ENCODE measurements around the gene IFT43. TPM values are rescaled to one million over a fixed set of nuclear protein-coding genes. Genes with fewer than 3 reads are reported as not detected.

The IFT43 gene
- total RNA-seq, 1 donor: 4.8 TPM

DNA sequence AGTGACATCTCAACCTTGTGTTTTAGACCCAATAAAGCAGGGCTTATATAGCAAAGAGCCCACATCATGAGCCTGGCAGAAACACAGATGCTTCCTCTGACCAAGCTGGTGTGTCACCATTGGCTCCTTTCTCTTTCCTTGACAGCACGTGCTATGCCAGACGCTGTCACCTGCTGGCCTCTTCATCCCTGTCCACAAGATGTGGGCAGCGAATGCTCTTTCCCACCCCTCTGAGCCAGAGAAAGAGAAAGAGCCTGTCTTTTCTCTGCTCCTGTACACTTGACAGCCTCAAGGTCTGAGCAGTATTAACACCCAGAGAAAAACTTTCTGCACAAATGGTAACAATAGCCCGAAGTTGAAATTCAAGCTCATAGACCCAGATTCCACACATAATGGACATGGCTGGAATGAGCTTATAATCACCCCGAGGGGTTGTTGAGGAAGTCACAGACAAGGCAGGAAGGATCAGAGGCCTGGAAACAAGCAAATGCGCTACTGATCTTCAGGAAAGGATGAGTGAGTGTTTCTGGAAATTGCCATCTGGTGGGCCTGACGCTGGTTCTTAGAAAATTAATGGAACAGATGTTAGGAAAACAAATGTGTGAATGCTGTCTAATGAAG lies 12.7 kb upstream of the IFT43 start:
- H3K4me3 ChIP-seq (ENCODE audit: low read length): no peak overlapping the region
- H3K9me3 ChIP-seq (ENCODE audit: low read depth, low read length): no peaks in the 10 kb centered on the region
- H3K4me1 ChIP-seq (ENCODE audit: insufficient read depth, low read length): peaks cover 2% of the 10 kb centered on the region
- no peaks in the 10 kb centered on the region for H3K27me3 ChIP-seq (ENCODE audit: insufficient read depth, low read length)

DNA sequence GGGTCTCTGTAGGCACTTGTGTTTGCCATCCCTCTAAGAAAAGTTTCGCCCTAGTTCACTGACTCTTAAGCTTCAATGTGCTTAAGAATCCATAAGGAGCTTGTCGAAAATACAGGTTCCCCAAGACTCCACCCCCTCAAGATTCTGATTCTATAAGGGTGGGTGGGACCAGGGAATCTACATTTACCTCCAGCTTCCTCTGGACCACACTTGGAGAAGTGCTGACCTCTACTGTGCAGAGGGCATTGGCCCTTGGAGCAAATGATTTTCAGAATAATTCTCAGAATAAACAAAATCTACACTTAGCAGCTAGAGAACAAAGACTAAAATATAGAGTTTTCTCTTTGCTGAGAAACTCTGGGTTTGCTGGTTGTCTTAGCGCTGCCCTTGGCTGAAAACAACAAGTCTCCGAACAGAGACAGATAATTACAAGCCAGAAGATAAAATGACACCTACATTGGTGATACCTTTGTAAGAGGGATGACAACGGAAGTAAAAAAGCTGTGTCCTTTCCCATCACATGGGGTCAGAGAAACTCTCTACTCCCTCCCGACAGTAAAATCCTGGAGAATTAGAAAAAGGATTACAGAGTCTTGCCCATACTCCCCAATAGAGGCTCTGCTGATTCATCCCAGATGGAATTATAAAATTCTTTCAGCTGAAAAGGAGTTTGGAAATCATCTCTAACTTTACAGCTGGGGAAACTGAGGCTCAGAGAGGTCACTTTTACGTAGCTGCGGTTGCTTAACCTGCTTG lies 8.6 kb upstream of the IFT43 start:
- Histone ChIP-seq H3K9me3 (ENCODE audit: low read depth, low read length) (no peaks in the 10 kb centered on the region), H3K27me3 (ENCODE audit: insufficient read depth, low read length) (no peaks in the 10 kb centered on the region), H3K4me1 (ENCODE audit: insufficient read depth, low read length) (peaks cover 32% of the 10 kb centered on the region), H3K4me3 (ENCODE audit: low read length) (no peak overlapping the region)

DNA sequence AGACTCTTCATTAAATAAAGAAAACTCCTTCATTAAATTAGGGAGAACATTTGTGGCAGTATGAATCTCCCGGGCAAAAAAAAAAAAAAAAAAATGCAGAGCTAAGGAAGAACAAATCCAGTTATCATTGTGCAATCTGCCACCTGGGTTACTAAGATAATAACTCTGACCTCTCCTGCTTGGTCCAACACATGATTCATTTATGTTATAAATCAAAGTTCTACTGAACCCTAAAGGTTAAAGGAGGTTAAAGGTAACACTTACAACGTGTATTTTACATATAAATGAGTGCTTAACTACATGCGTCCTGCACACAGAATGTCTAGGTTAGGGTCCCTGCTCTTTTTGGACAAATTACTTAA lies 8.0 kb upstream of the IFT43 start:
- H3K9me3 ChIP-seq (ENCODE audit: low read depth, low read length): no peaks in the 10 kb centered on the region
- H3K4me3 ChIP-seq (ENCODE audit: low read length): no peak overlapping the region
- H3K4me1 ChIP-seq (ENCODE audit: insufficient read depth, low read length): peaks cover 34% of the 10 kb centered on the region
- no peaks in the 10 kb centered on the region for H3K27me3 ChIP-seq (ENCODE audit: insufficient read depth, low read length)

DNA sequence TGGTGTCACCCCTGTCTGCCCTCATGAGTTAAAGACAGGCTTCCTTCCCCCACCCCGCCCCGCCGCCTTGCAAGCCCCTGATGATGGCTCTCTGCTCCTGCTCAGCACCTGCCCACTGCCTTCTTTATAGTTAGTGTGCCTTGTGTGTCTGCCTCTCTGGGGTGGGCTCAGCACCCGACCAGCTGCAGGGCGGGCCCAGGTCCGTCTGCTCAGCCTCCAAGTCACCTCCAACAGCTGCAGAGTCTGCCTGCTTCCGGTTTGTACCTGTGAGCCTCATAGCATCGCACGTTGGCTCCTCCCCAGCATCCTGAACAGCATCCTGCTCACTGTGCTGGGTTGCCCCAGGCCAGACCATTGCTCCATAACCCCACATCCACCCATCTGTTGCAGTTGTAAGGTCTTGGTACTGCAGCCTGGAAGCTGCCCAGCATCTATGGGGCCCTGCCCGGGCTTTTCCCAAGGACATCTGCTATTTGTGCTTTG lies 7.3 kb upstream of the IFT43 start:
- no peak overlapping the region for H3K4me3 ChIP-seq (ENCODE audit: low read length)
- no peaks in the 10 kb centered on the region for H3K9me3 ChIP-seq (ENCODE audit: low read depth, low read length)
- no peaks in the 10 kb centered on the region for H3K27me3 ChIP-seq (ENCODE audit: insufficient read depth, low read length)
- H3K4me1 ChIP-seq (ENCODE audit: insufficient read depth, low read length): peaks cover 37% of the 10 kb centered on the region

DNA sequence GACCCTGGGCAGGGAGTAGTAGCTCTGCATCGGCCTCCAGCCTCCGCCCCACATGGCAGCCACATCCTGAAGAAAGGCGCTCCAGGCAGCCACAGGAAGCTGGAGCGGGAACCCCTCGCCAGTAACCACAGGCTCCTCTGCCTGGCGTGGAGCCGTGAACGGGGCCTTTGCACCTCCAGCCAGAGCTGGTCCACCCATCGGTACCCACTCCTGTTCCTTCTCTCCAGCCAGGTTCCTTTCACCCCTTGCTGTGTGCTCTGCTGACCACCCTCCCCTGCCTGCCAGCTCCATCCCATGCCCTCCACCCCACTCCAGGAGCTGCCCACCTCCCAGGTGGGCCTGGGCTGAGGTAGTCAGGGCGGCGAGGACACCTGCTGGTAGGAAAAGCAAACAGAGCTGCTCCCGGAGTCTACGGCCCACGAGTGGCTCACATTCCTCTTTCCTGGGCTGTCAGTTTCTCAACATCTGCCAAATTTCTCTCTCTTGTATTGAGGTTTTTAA lies 6.4 kb upstream of the IFT43 start:
- H3K4me1 ChIP-seq (ENCODE audit: insufficient read depth, low read length): peaks cover 37% of the 10 kb centered on the region
- H3K4me3 ChIP-seq (ENCODE audit: low read length): no peak overlapping the region
- no peaks in the 10 kb centered on the region for H3K9me3 ChIP-seq (ENCODE audit: low read depth, low read length)
- no peaks in the 10 kb centered on the region for H3K27me3 ChIP-seq (ENCODE audit: insufficient read depth, low read length)

DNA sequence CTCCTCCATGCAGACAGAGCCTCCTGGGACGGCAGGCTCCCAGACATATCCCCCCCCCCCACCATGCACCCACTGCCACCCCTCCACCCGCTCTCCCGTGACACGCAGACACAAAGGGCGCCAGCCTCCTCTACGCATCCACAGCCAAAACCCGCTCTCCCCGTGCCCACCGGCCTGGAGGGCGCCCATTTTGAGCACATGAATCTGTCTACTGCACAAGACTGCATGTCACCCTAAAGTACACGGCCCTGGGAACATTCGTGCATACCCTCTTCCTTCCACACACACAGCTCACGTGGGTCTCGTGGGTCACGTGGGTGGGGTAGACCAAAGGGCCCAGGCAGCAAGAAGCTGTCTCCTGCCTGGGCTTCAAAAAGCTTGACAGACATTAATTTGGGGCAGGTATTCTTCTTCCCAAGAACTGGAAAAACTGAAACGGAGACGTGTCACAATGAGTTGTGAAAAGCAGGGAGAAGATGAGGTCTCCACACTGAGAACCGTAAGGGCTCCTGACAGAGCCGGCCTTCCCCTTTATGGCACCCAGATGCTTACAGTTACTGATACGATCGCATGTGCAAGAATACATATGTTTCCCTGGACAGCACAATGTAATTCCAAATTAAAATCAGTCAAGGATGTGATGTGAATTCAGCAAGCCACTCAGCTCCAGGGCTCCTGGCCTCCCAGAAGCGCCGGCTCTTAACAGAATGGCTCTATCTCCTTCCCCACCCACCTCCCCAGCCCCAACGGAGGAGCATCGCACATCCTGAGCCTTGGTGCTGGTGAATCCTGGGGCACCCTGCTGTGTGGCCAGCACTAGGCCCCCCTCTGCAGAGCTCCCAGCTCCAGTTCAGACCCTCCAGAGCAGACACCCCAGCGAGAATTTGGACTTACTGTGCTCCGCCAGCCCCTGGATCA lies 5.7 kb upstream of the IFT43 start:
- Histone ChIP-seq H3K4me1 (ENCODE audit: insufficient read depth, low read length) (peaks cover 37% of the 10 kb centered on the region), H3K27me3 (ENCODE audit: insufficient read depth, low read length) (no peaks in the 10 kb centered on the region), H3K4me3 (ENCODE audit: low read length) (no peak overlapping the region), H3K9me3 (ENCODE audit: low read depth, low read length) (no peaks in the 10 kb centered on the region)

DNA sequence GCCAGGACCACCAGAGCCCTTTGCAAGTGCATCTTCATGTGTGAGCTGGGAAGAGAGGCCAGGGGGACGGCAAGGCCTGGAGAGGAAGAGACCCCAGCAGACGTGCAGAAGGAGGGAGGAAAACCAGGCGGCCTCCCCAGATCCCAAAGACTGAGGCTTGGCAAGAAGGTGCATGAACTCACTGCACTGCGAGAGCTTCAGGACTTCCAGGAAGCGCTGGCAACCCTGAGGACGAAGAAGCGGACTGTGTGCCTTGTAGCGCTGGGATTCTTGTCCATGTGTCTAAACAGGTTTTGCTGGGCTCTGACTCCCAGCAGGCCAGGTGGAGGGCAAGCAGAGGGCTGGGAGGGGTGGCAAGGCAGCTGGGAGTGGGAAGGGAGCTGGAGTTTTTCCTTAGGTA lies 4.7 kb upstream of the IFT43 start:
- no peaks in the 10 kb centered on the region for H3K27me3 ChIP-seq (ENCODE audit: insufficient read depth, low read length)
- peaks cover 37% of the 10 kb centered on the region for H3K4me1 ChIP-seq (ENCODE audit: insufficient read depth, low read length)
- no peak overlapping the region for H3K4me3 ChIP-seq (ENCODE audit: low read length)
- H3K9me3 ChIP-seq (ENCODE audit: low read depth, low read length): no peaks in the 10 kb centered on the region

DNA sequence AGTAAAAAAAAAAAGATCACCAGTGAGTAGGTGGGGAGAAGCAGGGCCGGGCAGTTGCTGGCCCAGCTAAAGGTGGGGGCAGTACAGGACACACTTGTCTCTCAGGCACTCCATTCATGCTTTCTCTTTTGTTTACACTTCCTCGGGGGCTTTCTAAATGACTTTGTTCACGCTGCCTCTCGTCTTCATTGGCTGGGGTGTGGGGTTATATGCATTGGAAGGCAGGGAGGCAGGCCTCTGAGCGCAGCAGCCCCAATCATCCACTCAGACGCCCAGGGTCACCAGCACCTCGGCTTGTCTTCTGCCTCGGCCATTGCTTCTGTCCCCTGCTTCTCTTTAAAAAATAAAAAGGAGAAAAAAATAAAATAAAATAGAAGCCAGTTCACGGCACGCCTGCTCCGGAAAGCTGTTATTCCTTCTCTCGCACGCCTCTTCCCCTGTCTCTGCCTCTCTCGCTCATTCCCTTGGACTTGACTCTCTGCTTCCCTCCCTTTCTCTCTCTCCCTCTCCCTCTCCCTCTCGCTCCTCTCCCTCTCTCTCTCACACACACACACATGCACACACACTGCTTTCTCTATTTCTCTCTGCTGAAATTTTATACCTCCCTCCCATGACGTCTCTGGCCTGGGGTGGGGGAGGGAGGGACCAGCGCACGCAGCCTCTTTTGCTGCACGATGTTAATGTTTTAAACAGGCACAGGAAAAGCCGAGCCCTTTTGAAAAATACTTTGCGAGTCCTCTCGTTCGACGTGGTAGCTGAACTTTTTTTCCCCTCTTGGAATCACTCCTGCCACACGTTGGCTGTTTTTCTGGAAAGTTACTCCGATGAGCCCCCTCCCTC lies 3.9 kb upstream of the IFT43 start, which contains the start of gene TGFB3:
Gene TGFB3 (minus strand): TSS at position 570 of the 840 bp plus-strand sequence. CDS start 1,102 bp downstream, outside the sequence.
- Histone ChIP-seq H3K4me1 (ENCODE audit: insufficient read depth, low read length) (peaks cover 44% of the 10 kb centered on the region), H3K4me3 (ENCODE audit: low read length) (peak within 1 kb of the TSS; percentile 58), H3K9me3 (ENCODE audit: low read depth, low read length) (no peaks in the 10 kb centered on the region), H3K27me3 (ENCODE audit: insufficient read depth, low read length) (no peaks in the 10 kb centered on the region)

DNA sequence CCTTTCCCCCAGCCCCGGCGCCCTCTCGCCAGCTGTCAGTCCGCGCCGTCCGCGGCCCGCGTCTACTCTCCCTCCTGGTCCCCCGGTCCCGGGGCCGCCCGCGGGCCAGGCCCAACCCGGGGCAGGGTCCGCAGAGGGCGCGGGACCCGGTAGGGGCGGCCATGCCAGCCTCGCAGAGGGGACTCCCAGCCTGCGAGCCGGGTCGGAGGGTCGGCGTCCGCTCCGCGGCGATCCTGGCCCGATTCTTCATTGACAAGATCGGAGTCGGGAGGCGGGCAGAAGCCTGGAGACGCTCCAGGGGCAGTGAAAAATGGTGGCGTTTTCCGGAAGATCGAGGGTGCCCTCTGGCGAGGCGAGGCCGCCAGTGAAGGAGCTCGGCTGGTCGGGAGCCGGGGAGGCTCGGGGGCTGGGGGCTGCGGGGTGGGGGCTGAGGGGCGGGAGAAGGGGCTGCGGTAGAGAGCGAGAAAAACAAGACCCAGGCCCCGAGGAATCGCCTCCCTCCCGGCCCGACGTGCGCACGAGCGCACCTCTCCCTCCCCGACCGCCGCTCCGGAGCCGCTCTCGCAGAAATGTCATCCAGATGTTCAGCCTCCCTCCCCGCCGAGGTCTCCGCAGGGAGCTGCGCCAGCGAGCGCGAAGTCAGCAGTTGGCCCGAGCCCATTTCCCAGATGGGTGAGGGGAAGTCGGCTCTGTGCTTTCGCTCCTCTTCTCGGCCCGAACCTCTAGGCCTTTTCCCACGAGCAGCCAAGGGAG lies 3.1 kb upstream of the IFT43 start:
- no peaks in the 10 kb centered on the region for H3K9me3 ChIP-seq (ENCODE audit: low read depth, low read length)
- no peaks in the 10 kb centered on the region for H3K27me3 ChIP-seq (ENCODE audit: insufficient read depth, low read length)
- H3K4me1 ChIP-seq (ENCODE audit: insufficient read depth, low read length): peaks cover 44% of the 10 kb centered on the region
- H3K4me3 ChIP-seq (ENCODE audit: low read length): peak overlapping the region; percentile 58

DNA sequence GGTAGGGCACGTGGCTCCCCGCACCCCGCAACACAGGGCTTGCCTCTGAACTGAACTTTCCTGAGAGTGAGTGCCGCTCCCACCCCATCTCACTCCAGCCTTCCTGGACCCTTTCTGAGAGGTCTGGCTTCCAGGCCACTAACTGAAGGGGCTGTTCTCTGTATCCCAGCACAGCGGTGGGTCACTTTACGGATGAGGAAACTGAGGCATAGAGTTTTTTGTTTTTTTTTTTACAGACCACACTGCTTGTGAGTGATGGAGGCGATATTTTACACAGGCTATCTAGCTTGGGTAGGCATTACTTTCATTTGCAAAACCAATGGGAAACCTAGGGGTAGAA lies 2.6 kb upstream of the IFT43 start:
- Histone ChIP-seq H3K4me1 (ENCODE audit: insufficient read depth, low read length) (peaks cover 41% of the 10 kb centered on the region), H3K27me3 (ENCODE audit: insufficient read depth, low read length) (no peaks in the 10 kb centered on the region), H3K9me3 (ENCODE audit: low read depth, low read length) (no peaks in the 10 kb centered on the region), H3K4me3 (ENCODE audit: low read length) (no peak overlapping the region)

DNA sequence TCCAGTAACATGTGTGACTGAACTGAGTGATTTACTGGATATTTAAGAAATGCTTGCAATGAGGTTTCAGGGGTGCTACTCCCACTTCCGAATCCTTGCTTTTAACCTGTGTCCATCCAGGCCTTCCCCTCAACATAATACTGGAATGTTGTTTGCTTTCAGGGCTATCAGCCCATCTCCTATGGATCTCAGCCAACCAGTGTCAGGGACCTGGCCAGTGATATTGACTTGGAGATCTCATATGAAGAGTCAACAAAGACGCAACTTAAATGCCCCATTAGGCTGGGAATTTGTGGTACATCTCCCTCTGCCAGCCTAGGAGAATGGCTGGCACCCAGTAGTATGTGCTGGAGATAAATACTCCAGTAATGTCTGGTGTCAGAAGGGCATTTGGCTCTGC lies 889 bp upstream of the IFT43 start:
- Histone ChIP-seq H3K9me3 (ENCODE audit: low read depth, low read length) (no peaks in the 10 kb centered on the region), H3K27me3 (ENCODE audit: insufficient read depth, low read length) (no peaks in the 10 kb centered on the region), H3K4me3 (ENCODE audit: low read length) (no peak overlapping the region), H3K4me1 (ENCODE audit: insufficient read depth, low read length) (peaks cover 26% of the 10 kb centered on the region)

DNA sequence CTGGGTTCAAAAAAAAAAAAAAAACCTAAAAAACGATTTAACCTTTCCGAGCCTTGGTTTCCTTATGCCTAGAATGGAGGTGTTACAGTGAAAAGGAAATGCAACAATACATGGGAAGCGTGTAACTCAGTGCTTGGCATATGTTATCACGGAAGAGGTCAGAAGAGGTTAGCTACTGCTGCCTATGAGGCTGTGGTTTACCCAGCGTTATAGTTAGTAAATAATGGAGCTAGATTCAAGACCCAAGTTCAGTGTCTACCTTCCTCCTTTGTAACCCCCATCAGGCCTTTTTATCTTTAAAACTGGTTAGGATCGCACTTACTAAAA lies 839 bp downstream of the IFT43 start:
- Histone ChIP-seq H3K4me3 (ENCODE audit: low read length) (peak overlapping the region; percentile 77), H3K27me3 (ENCODE audit: insufficient read depth, low read length) (no peaks in the 10 kb centered on the region), H3K4me1 (ENCODE audit: insufficient read depth, low read length) (peaks cover 18% of the 10 kb centered on the region), H3K9me3 (ENCODE audit: low read depth, low read length) (no peaks in the 10 kb centered on the region)

DNA sequence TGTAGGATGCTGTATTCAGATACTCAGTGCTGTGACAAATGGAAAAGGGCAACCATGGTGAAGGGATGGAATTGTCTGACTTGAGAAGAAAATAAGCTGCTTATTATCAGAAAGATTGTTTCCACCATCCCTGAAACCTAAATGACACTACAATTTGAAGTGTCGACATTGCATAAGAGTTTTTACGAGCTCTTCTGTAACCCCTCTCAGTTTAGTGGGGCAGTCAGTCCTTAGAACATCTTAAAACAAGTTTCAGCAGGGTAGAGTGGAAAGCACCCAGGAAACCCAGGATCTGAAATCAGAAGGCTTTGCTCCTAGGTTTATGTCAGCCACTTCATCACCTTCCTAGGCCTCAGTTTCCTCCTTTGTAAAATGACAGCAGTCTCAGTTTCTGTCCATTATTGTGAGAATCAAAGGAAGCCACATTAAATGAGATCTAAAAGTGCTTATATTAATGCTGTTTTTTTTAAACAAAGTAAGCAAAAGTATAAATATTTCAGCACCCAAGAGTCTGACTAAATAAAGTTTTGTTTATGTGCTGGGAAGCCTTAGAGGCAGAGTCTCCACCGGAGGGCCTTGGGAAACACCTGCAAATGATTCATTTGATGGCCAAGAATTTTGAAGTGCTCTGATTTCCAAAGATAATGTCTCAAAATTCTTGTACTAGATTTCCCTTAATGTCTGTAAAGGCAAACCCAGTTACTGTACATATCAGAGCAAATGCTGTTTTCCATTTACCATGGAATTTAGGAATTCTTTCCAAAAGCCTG lies 1.8 kb downstream of the IFT43 start:
- H3K4me1 ChIP-seq (ENCODE audit: insufficient read depth, low read length): peaks cover 10% of the 10 kb centered on the region
- H3K27me3 ChIP-seq (ENCODE audit: insufficient read depth, low read length): no peaks in the 10 kb centered on the region
- no peaks in the 10 kb centered on the region for H3K9me3 ChIP-seq (ENCODE audit: low read depth, low read length)
- H3K4me3 ChIP-seq (ENCODE audit: low read length): no peak overlapping the region
